Endothelial cell of umbilical vein (primary cell): ENCODE data around the gene UPF1. TPM values are rescaled to one million over a fixed set of nuclear protein-coding genes. Genes with fewer than 3 reads are reported as not detected.

Source experiments
- BruUV-seq: library from RNA; stranded (reverse); fragments of 400-500 nt; replicated peaks from 2 replicates; lab custom pipeline; 2021; lab: Mats Ljungman, UMichigan
- CTCF ChIA-PET: fragments of 300-600, 350-600 bp; sonication (Branson Sonifier 250); formaldehyde crosslinking; loops from one replicate; lab custom pipeline; 2021; ENCODE audit warnings: antibody characterized with exemption, inconsistent platforms; lab: Charles Lee
- POLR2A ChIA-PET: fragments of 300-600, 350-600 bp; sonication (Branson Sonifier 250); formaldehyde crosslinking; loops from one replicate; lab custom pipeline; 2021; ENCODE audit warnings: antibody characterized with exemption, inconsistent platforms; lab: Charles Lee
- DNase-seq: peaks from one replicate; pipeline ENCODE4 v3.0.0-alpha.2; 2011; ENCODE audit warnings: low read depth, low spot score
- FAIRE-seq: peaks from 2 replicates; lab custom pipeline; 2011; peaks lifted over from hg19 to GRCh38; lab: Jason Lieb, UNC
- H2AFZ ChIP-seq: 2 replicates; pipeline ENCODE4 v1.6.0; 2012; ENCODE audit warnings: low read depth, low read length, control low read depth, inconsistent platforms
- H3K27ac ChIP-seq: 2 replicates; pipeline ENCODE4 v1.5.1; 2011; ENCODE audit warnings: low read depth, mild to moderate bottlenecking, control low read depth, low read length, moderate library complexity; ENCODE audit not compliant: insufficient read depth
- H3K27me3 ChIP-seq, 2 experiments: 2 replicates each; pipeline versions ENCODE4 v1.6.0 to v1.6.1; 2011; ENCODE audit warnings: low read length in 2 of 2, mixed read lengths in 1 of 2; ENCODE audit not compliant: control insufficient read depth in 2 of 2, insufficient read depth in 2 of 2
- H3K36me3 ChIP-seq, 2 experiments: 2 replicates in 1 of 2; 3 replicates in 1 of 2; pipeline ENCODE4 v1.5.1; 2011; ENCODE audit warnings: low read length in 2 of 2, mild to moderate bottlenecking in 1 of 2, moderate library complexity in 1 of 2; ENCODE audit not compliant: control insufficient read depth in 2 of 2, insufficient read depth in 2 of 2; ENCODE audit errors: extremely low read depth in 1 of 2
- H3K4me1 ChIP-seq: 3 replicates; pipeline ENCODE4 v1.5.1; 2011; ENCODE audit warnings: mild to moderate bottlenecking, low read length; ENCODE audit not compliant: control insufficient read depth, insufficient read depth; ENCODE audit errors: extremely low read depth
- H3K4me2 ChIP-seq: 2 replicates; pipeline ENCODE4 v1.6.1; 2011; ENCODE audit warnings: low read length, control low read depth, mixed read lengths; ENCODE audit not compliant: insufficient read depth
- H3K4me3 ChIP-seq, 3 experiments: fragments of 200-600 bp in 1 of 3; sonication (generic), shearing (Covaris generic) in 1 of 3; replicated peaks in 1 of 3; 2 replicates each; pipeline ENCODE4 v1.5.1; 2011 to 2016; ENCODE audit warnings: control low read depth in 3 of 3, low read length in 3 of 3, mild to moderate bottlenecking in 2 of 3, inconsistent platforms in 1 of 3, low read depth in 1 of 3, moderate library complexity in 1 of 3; ENCODE audit not compliant: insufficient read depth in 1 of 3
- H3K79me2 ChIP-seq: 2 replicates; pipeline ENCODE4 v1.6.0; 2012; ENCODE audit warnings: low read length, inconsistent platforms; ENCODE audit not compliant: control insufficient read depth, insufficient read depth
- H3K9ac ChIP-seq: replicated peaks from 2 replicates; pipeline ENCODE3; 2011; ENCODE audit warnings: low read length, control low read depth; ENCODE audit not compliant: insufficient read depth; ENCODE audit errors: extremely low read depth
- H3K9me1 ChIP-seq: replicated peaks from 3 replicates; pipeline ENCODE4 v1.6.0; 2011; ENCODE audit warnings: mild to moderate bottlenecking, low read length; ENCODE audit not compliant: control insufficient read depth, insufficient read depth; ENCODE audit errors: extremely low read depth
- H3K9me3 ChIP-seq: replicated peaks from 2 replicates; pipeline ENCODE4 v1.5.1; 2012; ENCODE audit warnings: low read length, inconsistent platforms; ENCODE audit not compliant: control insufficient read depth, insufficient read depth
- H4K20me1 ChIP-seq: replicated peaks from 2 replicates; pipeline ENCODE3; 2011; ENCODE audit warnings: mild to moderate bottlenecking, low read length; ENCODE audit not compliant: control insufficient read depth, insufficient read depth; ENCODE audit errors: extremely low read depth
- EZH2 ChIP-seq: IDR thresholded peaks from 2 replicates; pipeline ENCODE4 v1.6.1; 2012; ENCODE audit warnings: borderline replicate concordance, low read depth, mild to moderate bottlenecking, moderate library complexity, low read length, inconsistent platforms; ENCODE audit not compliant: severe bottlenecking
- FOS ChIP-seq: IDR thresholded peaks from 2 replicates; pipeline ENCODE4 v1.6.1; 2011; ENCODE audit warnings: mild to moderate bottlenecking, low read length, moderate library complexity, borderline replicate concordance; ENCODE audit not compliant: insufficient read depth
- GATA2 ChIP-seq: IDR thresholded peaks from 2 replicates; pipeline ENCODE4 v1.7.0; 2011; ENCODE audit warnings: low read depth, mild to moderate bottlenecking, moderate library complexity, mixed read lengths, low read length; ENCODE audit not compliant: insufficient read length, insufficient read depth
- JUN ChIP-seq: IDR thresholded peaks from 2 replicates; pipeline ENCODE4 v1.6.1; 2011; ENCODE audit warnings: borderline replicate concordance, low read depth; ENCODE audit not compliant: insufficient read length, insufficient read depth
- MAX ChIP-seq: IDR thresholded peaks from 2 replicates; pipeline ENCODE4 v1.6.1; 2011; ENCODE audit not compliant: insufficient read depth, insufficient read length
- MYC ChIP-seq: IDR thresholded peaks from one replicate; pipeline ENCODE4 v1.6.1; 2011; ENCODE audit warnings: mild to moderate bottlenecking, low read depth, low read length
- POLR2A ChIP-seq: IDR thresholded peaks from 2 replicates; pipeline ENCODE4 v1.6.1; 2012; ENCODE audit warnings: low read depth, mild to moderate bottlenecking, control low read depth, low read length
- POLR2AphosphoS5 ChIP-seq: IDR thresholded peaks from 2 replicates; pipeline ENCODE4 v1.6.1; 2012; ENCODE audit warnings: low read depth, mild to moderate bottlenecking, control low read depth, low read length, moderate library complexity; ENCODE audit not compliant: insufficient read depth
- dilution Hi-C: fragments of 300-500 bp; cut with MboI; formaldehyde crosslinking; loops from one replicate; pipeline ENCODE4 v1.15.0; 2019; ENCODE audit warnings: low sequenced_read_pairs; ENCODE audit not compliant: extremely low pct_ligation_motif_present
- intact Hi-C: fragments of 100-400 bp; cut with micrococcal nuclease; formaldehyde crosslinking; loops from one replicate; pipeline ENCODE4 v1.10.0; 2022
- polyA plus RNA-seq, 4 experiments: library from polyadenylated mRNA; depleted of rRNA in 3 of 4; stranded (reverse) in 3 of 4; unstranded in 1 of 4; fragments of >200 nt; gene quantifications; 2 replicates each; pipeline versions ENCODE4 v1.2.1 to v1.2.3, GENCODE V29; 2011 to 2012; ENCODE audit warnings: missing spikeins in 1 of 4
- total RNA-seq: library from RNA; stranded (reverse); gene quantifications from 2 replicates; pipeline ENCODE4 v1.2.3, GENCODE V29; 2021
- TF ChIP-seq, protein P1 (sequence below), 2 donors: IDR thresholded peaks; 1 replicate in 1 of 2; 2 replicates in 1 of 2; pipeline ENCODE4 v1.5.1; 2011; ENCODE audit warnings: low read length in 2 of 2, mild to moderate bottlenecking in 2 of 2, moderate library complexity in 2 of 2, control low read depth in 1 of 2, inconsistent platforms in 1 of 2, low read depth in 1 of 2; ENCODE audit not compliant: insufficient read depth in 1 of 2; ENCODE audit errors: extremely low read depth in 1 of 2

The UPF1 gene
- total and polyA plus RNA-seq, 2 donors (not counting 3 experiments of a cell fraction or from before 2014, with no cell fraction given), result 65.9 to 68.2 TPM

- Histone ChIP-seq H3K9me1 (no peaks in the 10 kb centered on the region), H3K9ac (no peak overlapping the region), H3K79me2 (peaks cover 95% of the 10 kb centered on the region), H3K4me2 (no peak overlapping the region), H3K27ac (no peak overlapping the region), H3K9me3 (no peaks in the 10 kb centered on the region), H4K20me1 (peaks cover 7% of the 10 kb centered on the region), H3K4me3 (no peak overlapping the region), H3K27me3 (no peaks in the 10 kb centered on the region), H3K4me1 (peaks cover 15% of the 10 kb centered on the region), H2AFZ (no peak overlapping the region), H3K36me3 (peaks cover 0 to 5% of the 10 kb centered on the region in 2 experiments)
- TF ChIP-seq MAX, result no peak
- TF ChIP-seq, protein P1, sequence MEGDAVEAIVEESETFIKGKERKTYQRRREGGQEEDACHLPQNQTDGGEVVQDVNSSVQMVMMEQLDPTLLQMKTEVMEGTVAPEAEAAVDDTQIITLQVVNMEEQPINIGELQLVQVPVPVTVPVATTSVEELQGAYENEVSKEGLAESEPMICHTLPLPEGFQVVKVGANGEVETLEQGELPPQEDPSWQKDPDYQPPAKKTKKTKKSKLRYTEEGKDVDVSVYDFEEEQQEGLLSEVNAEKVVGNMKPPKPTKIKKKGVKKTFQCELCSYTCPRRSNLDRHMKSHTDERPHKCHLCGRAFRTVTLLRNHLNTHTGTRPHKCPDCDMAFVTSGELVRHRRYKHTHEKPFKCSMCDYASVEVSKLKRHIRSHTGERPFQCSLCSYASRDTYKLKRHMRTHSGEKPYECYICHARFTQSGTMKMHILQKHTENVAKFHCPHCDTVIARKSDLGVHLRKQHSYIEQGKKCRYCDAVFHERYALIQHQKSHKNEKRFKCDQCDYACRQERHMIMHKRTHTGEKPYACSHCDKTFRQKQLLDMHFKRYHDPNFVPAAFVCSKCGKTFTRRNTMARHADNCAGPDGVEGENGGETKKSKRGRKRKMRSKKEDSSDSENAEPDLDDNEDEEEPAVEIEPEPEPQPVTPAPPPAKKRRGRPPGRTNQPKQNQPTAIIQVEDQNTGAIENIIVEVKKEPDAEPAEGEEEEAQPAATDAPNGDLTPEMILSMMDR (IDR thresholded peaks at IDR 0.05; ENCODE audit: extremely low read depth in 1 of 2, insufficient read depth in 1 of 2, low read depth in 1 of 2, low read length in 2 of 2), result no peak
- no peak for TF ChIP-seq FOS
- TF ChIP-seq EZH2, result no peak
- no peak for TF ChIP-seq GATA2
- TF ChIP-seq MYC, result no peak
- TF ChIP-seq JUN, result no peak
- no peak for TF ChIP-seq POLR2AphosphoS5
- no peak for TF ChIP-seq POLR2A
- ChIA-PET CTCF (interaction anchor here (1.0 kb wide), 1 partner anchor 248 kb away, joined by 3 read pairs; no protein-coding TSS in a partner anchor), POLR2A (no interaction called here)
- no TSS peak for BruUV-seq
- intact Hi-C loops (no loop called here), dilution Hi-C loops (no loop called here)
- FAIRE-seq (no peak), DNase-seq (no peak)
Measured at GRCh38 chr19:18842166-18842565, 10.4 kb downstream of the UPF1 start.
